DMS 273 treated with DMSO at 0.1 percent for 48 hours (cell line): ENCODE results near the gene STXBP1.
A peak's percentile ranks its signal among the peaks of the same experiment; 100 is the strongest.

Experiments used
- DNase-seq: peaks from one replicate; lab custom pipeline; 2025; lab: John Stamatoyannopoulos, UW

Gene STXBP1

DNA sequence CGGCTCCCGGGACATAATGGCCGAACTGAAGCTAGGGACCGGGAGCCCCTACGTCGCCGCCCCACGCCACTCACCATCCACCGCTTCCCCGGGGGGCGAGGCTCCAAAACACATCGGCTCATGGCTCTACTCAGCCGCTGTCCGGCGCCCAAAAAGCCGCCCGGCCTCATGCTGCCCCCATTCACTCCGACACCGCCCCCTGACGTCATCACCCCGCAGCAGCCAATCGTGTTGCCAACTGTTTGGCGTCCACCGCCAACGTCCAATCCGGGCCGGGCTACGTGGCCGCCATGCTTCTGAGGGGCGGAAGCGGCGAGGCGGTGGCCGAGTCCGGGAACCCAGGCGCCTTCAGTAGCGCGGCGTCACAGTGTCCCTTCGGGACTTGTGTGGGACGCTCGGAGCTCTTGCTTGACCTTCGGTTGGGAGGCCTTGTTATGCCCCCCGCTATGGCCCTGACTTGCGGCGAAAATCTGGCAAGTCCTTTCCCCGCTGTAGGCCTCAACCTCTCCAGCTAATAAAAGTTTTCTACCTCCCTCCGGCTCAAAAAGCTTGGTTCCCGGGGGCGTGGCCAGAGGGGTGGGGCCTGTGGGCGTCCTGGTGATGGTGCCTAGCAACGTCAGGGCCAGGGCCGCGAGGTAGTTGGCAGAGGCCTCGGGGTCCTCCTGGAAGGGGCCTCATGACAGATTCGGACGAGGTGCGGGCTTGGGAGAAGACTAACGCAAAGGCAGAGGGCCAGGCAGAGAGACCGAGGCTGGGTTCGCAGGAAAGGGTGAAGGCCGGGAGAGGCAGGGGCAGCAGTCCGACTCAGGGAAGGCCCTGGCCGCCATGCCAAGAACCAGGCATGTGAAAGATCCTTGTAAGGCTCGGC is 103.6 kb downstream of the STXBP1 start, which contains the start of the genes PTRH1 and TTC16:
Gene PTRH1, minus strand, starts transcription at position 194 of the 868 bp plus-strand sequence. Its CDS starts 24 bp downstream, at position 170.
Gene TTC16, plus strand, starts transcription at position 610 of the 868 bp plus-strand sequence. Its CDS starts 67 bp downstream, at position 677.
- peak; percentile 77 for DNase-seq

DNA sequence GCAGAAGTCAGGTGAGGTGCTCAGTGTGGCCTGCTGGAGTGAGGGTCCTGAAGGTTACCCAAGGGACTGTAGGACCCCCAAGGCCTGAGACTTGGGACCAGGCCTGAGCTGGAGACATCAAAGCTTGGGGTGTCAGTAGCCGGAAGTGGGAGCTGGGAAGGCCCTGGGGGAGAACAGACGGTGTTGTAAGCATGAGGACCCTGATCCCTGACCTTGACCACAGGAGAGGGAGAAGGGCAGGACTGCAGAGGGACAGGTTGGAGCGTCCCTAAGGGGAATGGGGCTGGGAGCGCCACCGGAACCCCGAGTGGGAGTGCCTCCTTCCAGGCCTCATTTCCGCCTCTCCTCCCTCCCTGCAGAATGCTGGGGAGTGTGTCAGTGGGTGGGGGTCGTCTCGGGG is 104.3 kb downstream of the STXBP1 start:
- DNase-seq, result no peak

DNA sequence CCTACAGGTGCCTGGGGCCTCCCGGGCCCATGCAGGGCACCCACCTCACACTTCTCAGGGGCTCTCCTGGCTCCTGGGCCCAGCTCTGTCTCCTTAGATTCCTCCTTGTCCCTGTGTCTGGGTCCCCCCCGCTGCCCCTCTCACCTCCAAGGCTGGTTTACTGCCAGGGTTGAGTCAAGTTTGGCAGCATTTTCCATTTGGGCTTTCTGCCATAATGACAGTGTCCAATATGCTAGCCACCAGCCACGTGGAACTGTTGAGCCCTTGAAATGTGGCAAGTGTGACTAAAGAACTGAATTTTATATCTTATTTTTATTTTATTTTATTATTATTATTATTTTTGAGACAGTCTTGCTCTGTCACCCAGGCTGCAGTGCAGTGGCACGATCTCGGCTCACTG is 105.7 kb downstream of the STXBP1 start:
- DNase-seq, result no peak

DNA sequence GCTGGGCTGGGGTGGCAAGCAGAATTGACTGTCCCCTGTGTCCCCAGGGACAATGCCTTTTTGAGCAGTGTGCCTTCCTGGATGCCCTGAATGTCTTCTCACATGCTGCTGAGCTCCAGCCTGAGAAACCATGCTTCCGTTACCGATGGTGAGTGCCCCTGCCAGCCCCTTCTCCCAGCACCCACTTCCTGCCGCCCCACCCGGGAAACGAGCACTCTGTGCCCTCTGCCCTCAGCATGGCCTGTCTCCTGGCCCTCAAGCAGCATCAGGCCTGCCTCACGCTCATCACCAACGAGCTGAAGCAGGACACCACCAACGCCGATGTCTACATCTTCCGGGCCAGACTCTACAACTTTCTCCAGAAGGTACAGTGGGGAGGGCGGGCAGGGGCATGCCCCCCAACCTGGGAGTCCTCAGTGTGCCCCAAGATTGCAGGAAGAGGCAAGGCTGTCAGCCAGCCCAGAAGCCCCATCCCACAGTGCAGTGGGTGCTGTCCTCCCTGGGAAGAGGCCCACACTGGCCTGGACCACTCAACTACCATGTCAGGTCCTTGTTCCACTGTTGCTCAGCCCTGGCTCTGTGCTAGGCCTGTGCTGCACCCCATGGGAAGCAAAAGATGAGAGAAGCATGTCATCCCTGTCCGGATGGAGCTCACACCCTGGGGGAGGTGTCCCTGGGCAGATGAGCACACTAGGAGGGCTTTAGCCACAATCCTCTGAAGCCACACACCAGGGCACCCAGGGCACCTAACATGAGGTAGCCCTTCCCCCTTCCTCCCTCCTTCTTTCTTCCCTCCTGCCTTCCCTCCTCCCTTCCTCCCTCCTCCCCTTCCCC is 108.2 kb downstream of the STXBP1 start:
- DNase-seq, result no peak

DNA sequence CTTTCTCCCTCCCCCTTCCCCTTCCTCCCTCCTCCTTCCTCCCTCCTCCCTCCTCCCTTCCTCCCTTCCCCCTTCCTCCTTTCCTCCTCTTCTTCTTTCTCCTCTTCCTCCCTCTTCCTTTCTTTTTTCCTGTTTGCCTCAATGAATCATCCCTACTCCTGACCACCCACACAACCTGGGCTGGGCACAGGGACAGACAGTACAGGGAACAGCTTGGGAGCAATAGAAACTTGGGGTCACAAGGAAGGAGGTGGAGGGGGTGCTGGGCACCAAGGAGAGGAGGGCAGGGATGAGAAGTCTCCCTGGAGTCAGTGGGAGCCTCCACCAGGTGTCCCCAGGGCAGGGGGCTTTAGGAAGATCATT is 108.8 kb downstream of the STXBP1 start:
- no peak for DNase-seq

DNA sequence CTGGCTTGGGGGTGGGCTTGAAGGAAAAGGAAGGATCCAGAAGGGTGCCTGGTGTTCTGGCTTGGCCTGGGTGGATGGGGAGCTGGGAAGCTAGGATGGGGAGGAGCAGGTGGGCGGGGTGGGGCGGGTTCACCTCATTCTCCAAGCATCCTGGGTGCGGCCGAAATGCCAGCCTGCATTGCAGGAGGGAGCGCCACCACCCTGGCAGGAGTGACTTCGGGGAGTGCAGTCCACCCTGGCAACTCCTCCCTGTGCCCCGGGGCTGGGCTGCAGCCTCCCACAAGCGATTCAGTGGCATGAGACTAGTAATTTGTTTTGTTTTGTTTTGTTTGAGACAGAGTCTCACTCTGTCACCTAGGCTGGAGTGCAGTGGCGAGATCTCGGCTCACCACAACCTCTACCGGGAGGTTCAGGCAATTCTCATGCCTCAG is 109.3 kb downstream of the STXBP1 start:
- DNase-seq, result no peak

DNA sequence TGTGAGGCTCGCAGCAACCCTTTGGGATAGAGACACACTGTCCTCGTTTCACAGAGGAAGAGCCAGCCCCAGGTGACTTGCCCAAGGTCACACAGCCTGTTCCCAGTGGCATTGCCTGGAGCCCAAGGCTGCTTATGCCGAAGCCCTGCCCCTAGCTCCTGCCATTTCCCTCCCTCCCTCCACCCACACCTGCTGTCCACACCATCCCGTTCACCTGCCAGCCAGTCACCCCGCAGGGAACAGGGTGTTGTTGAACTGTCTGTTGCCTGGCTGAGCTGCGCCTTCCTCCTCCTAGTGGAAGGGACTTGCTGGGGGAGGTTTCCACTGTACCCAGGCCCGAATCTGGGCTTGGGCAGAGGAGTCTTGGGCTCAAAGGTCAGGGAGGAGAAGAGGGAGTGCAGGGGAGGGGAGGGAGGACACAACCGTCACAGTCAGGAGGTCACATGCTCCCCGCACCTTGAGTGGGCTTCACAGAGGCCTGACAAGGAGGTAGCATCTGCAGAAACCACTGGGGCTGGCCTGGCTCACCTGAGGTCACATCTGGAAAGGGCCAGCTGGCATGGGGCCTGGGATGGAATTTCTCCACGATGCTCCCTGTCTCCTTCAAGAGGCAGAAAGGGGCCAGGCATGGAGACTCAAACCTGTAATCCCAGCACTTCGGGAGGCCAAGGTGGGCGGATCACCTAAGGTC is 110.1 kb downstream of the STXBP1 start:
- no peak for DNase-seq

DNA sequence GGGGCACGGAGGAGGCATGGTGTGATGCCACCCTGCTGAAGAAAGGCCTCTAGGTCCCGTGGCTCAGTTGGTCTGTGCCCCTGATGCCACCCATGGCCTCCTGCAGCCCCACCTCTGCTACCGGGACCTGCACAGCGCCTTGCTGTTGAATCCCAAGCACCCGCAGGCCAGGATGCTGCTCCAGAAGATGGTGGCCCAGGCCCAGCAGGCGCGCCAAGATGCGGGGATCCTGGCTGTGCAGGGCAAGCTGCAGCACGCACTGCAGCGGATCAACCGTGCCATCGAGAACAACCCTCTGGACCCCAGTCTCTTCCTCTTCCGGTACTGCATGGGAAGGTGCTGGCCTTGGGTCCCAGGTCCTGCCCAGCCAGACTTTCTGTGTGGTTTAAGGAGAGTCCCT is 110.9 kb downstream of the STXBP1 start:
- no peak for DNase-seq

DNA sequence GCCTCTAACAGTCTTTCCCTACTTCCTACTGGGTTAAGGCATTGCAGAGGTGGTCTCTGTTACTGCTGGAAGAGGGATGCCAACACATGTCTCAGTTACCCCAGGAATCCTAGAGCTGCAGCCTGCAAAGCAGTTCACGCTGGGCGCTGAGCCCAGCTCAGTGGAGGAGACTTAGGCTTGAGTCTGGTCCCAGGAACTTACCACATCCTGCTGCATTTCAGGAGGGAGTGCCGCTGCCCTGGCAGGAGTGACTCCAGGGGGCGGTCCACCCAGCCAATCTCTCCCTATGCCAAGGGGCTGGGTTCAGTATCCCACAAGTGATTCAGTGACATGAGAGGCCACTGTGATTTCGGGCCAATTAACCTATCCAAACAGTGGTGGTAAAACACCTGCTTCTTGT is 111.4 kb downstream of the STXBP1 start:
- no peak for DNase-seq

DNA sequence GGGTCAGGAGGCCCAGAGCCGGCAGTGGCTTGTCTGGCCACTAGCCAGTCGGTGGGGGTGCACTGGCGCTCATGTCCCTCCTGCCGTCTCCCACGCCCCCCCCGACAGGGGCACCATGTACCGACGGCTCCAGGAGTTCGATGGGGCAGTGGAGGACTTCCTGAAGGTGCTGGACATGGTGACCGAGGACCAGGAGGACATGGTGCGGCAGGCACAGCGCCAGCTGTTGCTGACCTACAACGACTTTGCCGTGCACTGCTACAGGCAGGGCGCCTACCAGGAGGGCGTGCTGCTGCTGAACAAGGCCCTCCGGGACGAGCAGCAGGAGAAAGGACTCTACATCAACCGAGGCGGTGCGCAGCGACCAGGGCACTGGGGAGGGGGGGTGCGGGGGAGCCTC is 111.9 kb downstream of the STXBP1 start:
- DNase-seq, result no peak

DNA sequence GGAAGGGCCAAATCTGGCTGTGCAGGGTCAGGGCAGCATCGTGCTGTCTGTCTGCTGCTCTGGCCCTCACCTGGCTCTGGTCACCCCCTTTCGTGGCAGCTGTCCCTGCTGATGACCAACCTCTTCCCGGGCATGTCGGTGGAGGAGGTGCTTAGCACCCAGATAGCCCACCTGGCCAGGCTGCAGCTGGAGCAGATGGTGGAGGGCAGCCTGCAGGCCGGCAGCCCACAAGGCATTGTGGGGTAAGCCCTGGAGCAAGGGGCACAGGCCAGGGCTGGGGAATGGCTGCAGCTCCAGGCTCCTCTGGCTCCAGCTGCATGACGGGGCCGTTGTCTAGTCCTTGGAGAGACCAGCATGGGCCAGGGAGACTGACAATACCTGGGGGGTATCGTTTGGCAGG is 114.8 kb downstream of the STXBP1 start:
- DNase-seq, result no peak

DNA sequence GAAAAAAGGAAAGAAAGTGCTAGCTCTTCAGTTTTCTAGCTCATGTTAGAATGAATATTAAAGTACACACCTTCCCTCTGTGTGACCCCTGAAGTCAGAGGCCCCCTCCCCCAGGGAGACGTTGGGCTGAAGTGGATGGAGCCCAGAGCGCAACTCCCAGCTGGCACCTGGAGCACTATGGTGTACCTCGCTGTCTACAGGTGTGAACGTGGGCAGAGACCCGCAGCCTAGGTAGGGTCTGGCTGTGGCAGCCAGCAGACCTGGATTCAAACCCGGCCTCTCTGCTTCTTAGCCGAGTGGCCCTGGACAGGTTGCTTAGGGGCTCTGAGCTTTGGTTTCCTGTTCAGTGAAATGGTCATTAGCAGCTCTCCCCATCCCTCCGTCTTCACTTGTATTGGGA is 116.7 kb downstream of the STXBP1 start:
- DNase-seq, result no peak

DNA sequence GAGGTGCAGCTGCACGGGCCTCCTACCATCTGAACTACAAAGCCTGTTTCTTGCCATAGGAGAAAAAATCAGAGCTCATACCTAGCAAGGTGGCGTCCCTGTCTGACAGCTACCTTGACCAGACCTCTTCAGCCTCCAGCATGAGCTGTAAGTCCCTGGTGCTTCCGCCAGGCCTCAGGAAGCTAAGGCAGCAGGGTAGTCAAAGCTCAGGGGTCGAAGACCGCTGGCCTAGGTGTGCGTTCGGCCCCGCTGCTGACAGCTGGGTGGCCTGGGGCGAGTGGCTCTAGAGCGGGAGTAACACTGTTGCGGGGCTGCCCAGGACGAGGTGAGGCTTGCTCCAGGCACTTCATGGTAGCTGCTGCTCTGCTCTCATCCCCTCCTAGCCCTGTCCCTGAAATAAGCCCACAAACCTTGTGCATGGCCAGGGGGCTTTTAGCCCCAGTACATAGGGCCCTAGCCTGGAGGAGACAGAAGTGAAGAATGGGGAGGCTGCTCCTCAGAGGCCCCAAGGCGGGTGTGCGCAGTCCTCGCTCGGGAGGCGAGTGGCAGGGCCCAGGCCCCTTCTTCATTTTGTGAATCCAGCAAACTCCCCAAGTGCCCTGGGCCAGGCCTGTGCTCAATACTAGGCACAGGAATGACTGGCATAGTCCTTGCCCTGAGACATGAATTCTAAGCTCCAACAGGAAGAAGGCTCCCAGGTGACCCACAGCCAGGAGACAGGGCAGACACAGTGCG is 117.6 kb downstream of the STXBP1 start:
- DNase-seq, result no peak

DNA sequence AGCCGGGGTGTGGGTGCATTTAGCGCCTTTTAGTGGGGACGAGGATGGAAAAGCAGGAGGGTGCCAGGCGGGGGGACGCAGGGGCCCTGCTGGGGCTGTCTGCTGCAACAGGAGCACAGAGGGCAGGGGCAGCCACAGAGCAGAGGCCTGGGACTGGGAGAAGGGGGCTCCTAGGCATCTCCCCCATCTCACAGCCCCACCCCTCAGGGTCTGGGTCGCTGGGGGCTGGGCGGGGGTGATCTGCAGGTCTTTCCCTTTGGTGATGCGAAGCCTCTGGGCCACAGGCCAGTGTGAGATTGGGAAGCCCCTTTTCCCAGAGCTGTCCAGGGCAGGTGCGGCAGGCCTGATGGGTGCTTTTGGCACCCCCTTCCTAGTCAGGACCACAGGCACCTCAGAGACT is 118.2 kb downstream of the STXBP1 start:
- no peak for DNase-seq

DNA sequence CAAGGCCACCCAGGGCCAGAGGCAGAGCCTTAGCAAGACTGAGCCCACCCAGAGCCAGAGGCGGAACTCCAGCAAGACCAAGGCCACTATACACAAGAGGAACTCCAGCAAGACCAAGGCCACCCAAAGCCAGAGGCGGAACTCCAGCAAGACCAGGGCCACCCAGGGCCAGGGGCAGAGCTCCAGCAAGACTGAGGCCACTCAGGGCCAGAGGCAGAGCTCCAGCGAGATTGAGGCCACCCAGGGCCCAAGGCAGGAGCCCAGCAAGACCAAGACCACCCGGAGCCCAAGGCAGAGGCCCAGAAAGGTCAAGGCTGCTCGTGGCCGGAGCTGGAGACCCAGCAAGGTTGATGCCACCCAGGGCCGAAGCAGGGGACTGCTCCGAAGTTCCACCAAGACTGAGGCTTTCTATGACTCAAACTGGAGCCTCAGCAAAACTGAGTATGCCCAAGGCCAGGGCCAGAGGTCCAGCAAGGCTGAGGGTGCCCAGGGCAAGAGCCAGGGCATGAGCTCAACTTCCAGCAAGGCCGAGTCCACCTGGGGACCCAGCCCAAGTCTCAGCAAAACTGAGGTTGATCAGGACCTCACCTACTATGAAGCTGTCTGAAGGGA is 118.8 kb downstream of the STXBP1 start:
- DNase-seq, result no peak

DNA sequence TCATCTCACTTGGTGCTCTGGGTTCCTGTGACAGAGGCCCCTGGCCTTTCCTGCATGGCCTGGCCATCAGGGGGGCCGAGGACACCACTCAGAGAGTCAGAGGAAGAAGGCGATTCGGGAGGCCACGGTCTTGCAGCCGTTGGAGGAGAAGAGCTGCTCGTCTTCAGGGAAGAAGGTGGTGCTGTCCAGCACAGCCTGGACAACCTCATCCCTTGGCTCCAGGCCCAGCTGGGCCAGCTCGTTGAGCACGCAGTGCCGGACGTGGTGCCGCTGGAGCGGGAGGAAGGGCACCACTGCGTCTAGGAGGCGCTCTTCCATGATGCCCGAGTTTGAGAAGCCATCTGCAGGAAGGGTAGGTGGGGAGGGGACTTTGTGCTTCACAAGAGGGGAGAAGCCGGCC is 119.9 kb downstream of the STXBP1 start:
- DNase-seq, result no peak

DNA sequence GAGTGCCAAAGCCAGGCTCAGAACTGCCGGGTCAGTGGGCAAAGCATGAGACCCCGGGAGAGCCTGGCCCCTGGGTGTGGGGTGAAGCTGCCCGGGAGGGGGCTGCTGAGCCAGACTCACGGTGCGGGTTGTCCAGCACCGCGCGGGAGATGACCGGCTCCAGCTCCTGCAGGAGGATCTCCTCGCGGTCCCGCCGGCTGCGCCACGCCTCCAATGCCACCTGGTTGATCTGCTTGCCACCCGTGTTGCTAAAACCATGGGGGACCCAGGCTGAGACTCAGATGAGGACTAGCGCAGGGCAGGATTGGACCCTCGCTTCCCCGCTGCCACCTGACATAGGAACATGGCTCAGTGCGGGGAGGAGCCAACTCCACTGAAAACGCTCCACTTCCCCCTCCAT is 120.4 kb downstream of the STXBP1 start:
- DNase-seq, result no peak

DNA sequence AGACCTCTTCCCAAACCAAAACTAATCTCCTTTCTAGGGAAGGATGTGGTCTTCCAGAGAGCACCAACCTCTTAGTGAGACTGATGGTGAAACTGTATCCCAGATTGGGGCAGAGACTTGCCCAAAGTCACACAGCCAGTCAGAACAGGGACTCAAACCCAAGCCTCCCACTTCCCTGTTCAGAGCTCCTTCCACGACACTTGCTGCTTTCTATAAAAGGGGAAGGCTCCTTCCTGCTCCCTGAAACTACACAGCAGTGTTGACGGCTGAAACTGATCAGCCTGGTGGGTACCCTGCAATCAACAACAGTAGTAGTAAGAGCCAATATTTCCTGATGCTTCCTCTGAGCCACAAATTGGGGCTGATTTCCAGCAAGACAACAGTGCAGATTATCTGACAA is 121.5 kb downstream of the STXBP1 start:
- DNase-seq, result no peak

DNA sequence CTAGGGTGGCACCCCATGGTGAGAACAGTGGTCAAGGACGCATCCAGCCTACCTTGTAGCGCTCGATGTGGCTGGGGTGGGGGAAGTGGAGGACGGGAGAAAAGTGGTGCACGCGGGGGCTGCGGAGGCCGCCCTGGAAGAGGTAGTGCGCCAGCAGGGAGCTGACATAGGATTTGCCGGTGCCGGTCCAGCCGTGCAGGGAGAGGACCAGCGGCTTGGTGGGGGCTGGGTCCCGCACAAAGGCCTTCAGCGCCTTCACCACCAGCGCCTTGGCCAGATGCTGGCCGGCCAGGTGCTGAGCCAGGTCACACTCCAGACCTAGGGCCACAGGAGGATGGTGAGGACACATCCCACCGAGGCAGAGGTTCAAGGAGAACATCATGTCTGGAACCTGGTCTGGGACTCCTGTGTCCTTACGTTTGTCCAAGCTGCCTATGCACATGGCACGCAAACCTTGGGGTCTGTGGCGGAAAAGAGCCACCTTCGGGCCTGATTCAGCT is 122.2 kb downstream of the STXBP1 start:
- no peak for DNase-seq

DNA sequence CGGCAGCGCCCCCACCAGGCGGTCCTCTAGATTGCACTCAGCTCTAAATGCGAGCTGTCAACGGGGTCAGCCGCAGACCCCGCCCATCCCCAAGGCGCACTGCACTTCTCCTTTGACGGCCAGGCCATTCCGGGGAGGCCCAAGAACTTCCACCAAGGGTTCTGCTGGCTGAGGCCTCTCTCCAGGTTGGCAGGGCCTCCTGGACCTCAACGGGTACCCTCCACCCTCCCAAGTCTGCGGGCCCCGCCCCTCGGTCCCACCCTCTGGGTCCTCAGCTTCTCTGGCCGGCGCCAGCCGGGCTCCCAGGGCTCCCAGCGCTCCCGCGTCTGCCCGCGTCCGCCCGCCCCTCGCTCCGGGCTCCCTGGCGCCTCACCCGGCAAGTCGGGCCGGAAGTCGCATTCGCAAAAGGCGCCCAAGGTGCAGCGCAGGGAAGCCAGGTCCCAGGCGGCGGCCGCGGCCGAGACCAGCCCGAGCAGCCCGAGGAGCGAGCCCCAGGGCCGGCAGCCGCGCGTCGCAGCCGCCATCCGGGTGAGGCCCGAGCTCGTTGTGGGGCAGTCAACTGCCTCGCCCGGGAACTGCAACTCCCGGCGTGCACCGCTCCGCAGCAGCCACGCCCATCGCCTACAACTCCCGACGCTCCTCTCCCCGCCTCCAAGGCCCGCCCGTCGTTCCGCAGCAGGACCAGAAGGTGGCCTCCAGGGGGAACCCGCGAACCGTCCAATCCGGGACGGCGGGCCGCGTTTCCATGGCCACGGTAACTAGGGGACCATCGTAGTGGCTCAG is 122.9 kb downstream of the STXBP1 start, which contains the start of gene TOR2A:
Gene TOR2A, minus strand, starts transcription at position 548 of the 783 bp plus-strand sequence. Its CDS starts 24 bp downstream, at position 524.
- DNase-seq, result peak; percentile 87
